SK-N-MC (cell line): Measurements from ENCODE around the gene RAVER1.
"Not testable (repeated sequence)": the region's sequence is repeated elsewhere in the genome, so short reads cannot be mapped to it uniquely, and the experiment has no call there.

Experiments
- EZH2 ChIP-seq: fragments of 200-600 bp; sonication (generic); IDR thresholded peaks from one replicate; pipeline ENCODE4 v1.6.1; 2017; ENCODE audit warnings: antibody characterized with exemption
- FOXP2 ChIP-seq: optimal IDR thresholded peaks from 2 replicates; pipeline ENCODE3; 2011; ENCODE audit warnings: mild to moderate bottlenecking, moderate library complexity; ENCODE audit not compliant: insufficient read depth; ENCODE audit errors: extremely low read length, control extremely low read depth
- POLR2AphosphoS5 ChIP-seq: IDR thresholded peaks from 2 replicates; pipeline ENCODE4 v1.6.1; 2012; ENCODE audit warnings: mild to moderate bottlenecking, low read depth, low read length, borderline replicate concordance

DNA sequence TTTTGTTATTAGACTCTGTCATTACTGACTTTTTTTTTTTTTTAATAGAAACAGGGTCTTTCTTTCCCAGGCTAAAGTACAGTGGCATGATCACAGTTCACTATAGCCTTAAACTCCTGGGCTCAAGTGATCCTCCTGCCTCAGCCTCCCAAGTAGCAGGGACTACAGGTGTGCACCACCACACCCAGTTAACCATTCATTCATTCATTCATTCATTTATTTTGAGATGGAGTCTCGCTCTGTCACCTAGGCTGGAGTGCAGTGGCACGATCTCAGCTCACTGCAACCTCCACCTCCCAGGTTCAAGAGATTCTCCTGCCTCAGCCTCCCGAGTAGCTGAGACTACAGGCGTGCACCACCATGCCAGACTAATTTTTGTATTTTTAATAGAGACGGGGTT lies 51.3 kb downstream of the RAVER1 start:
- not testable (repeated sequence) for TF ChIP-seq EZH2, POLR2AphosphoS5, FOXP2
